ENCODE results near the gene FAM3A.
"Not testable (repeated sequence)": the region's sequence is repeated elsewhere in the genome, so short reads cannot be mapped to it uniquely, and the experiment has no call there.

The FAM3A gene, protein sequence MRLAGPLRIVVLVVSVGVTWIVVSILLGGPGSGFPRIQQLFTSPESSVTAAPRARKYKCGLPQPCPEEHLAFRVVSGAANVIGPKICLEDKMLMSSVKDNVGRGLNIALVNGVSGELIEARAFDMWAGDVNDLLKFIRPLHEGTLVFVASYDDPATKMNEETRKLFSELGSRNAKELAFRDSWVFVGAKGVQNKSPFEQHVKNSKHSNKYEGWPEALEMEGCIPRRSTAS

DNA sequence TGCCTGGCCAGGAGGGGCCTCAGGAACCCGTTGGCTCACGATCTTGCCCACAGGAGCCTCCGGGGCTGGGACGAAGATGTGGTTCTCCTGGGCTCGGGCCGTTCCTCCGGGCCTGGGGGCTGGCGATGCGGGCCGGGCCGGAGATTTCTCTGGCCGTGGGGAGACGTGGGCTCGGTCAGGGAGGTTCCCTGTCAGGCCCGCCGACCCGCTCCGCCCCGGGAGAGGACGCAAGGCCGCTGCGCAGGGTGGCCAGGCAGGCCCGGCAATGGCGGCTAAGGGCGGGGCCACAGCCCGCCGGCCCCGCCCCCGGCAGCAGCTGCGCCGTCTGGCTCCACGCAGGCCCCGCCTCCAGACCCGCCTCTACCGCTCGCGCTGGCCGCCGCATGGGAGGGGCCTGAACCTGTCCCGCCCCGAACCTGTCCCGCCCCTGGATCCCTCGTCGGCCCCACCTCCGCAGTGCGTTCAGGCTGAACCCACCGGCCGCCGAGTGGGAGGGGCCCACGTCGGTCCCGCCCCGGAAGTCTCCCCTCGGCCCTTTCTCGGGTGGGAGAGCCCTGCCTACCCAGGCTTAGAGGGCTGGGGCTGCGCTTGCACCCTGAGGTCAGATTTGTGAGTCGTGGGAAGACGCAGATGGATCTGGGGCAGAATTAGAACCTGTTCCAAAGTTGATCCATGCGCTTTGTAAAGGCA, at the start of gene FAM3A:
Gene FAM3A (minus strand): TSS at position 267 of the 690 bp plus-strand sequence. CDS start 460 bp downstream, outside the sequence.
- peak; percentile 89 for DNase-seq (ENCODE audit: low read depth in 2 of 2)

DNA sequence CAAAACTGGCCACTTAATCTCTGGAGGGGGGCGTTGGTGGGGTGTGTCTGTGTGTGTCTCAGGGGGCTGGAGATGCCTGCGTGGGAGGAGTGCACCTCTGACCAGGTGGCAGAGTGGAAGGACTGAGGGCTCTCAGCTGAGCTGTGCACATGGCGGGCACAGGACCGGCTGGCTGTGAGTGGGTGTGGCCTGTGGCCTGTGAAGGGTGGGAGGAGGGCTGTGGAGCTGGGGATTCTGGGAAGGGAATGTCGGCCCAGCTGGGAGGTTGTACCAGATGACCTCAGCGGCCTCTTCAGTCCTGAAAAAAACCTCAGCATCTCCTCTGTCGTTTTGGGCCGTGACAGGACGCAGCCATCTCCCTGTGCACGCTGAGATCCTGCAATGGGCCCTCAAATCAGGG, 46.3 kb upstream of the FAM3A start:
- DNase-seq (ENCODE audit: low read depth in 2 of 2) = not testable (repeated sequence)

DNA sequence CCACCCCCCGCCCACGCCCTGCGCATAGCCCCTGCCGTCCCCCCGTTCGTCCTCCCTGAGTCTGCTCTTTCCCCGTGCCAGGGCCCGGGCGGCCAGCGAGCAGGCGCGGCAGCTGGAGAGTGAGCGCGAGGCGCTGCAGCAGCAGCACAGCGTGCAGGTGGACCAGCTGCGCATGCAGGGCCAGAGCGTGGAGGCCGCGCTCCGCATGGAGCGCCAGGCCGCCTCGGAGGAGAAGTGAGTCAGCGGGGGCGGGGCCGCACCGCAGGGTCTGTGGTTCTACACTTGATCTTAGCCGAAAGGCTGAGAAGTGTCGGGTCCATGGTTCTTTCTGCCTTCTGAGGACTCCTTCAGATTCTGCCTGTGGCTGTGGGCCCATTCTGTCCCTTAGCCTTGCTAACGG, 44.3 kb upstream of the FAM3A start:
- not testable (repeated sequence) for DNase-seq (ENCODE audit: low read depth in 2 of 2)

DNA sequence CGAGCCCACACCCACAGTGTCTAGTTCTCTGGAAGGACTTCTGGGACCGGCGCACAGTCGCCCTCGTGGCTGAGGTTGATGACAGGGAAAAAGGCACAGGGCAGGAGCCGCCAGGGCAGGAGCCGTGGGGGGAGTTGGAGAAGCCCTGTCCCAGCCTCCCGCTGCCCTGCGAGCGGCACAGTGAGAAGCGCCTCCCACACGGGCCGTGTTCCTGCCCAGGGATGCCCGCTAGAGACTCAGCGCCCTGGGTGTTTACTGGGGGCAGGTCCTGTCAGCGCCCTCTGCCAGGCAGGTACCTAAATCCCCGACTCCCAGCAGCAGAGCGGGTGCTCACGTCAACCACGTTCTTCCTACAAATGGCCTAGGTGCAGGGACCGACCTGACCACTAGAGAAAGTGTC, 42.9 kb upstream of the FAM3A start:
- not testable (repeated sequence) for DNase-seq (ENCODE audit: low read depth in 2 of 2)

DNA sequence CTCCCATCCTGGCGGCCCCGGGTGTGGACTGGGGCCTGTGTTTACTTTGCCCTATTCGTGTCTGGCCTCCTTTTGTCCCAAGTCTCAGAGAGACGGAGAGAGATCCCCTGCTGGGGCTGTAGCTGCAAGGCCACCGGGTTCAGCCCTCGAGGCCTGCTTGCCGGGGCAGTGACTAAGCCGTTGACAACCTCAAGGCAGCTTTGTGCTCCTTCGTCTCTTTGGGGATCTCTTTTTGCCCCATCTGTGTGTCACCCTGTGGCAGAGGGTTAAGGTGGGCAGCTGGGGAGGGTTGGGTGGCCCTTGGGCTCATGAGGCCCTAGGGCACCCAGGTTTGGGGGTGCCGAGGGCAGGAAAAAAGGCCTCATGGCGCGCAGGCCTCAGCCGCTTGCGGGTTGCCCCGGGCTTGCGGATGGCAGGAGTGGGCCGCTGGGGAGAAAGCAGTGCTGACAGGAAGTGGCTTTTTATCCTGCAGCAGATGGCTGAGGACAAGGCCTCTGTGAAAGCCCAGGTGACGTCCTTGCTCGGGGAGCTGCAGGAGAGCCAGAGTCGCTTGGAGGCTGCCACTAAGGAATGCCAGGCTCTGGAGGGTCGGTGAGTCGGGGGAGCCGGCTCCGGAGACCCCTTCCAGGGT, 42.1 kb upstream of the FAM3A start:
- DNase-seq (ENCODE audit: low read depth in 2 of 2) = not testable (repeated sequence)

DNA sequence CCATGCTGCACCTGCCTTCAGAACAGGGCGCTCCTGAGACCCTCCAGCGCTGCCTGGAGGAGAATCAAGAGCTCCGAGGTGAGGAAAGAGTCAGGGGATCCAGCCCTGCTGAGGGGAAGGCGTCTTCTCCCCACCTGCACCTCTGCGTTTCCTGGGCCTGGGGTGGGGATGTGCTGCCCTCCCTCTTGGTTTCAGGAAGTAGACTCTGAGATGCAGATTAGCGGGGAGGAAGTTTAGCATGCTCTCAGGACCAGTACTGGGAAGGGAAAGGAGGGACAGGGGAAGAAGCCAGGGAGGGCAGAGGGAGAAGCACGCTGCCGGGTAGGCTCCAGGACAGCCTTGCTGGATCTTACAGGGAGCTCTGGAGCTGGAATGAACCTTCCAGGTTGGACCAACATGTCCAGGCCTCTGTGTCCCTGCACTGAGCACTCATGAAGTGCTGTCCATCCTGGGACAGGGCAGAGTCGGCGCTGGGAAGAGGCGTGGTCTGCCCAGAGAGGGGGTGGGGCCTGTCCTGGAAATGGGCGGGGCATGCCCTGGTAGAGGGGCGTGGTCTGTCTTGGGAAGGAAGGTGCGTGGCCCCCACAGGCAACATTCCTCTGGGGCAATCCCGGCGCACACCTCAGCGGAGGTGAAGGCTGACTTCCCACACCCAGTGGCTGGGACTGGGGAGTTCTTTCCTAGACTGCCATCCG, 36.2 kb upstream of the FAM3A start:
- DNase-seq (ENCODE audit: low read depth in 2 of 2) = not testable (repeated sequence)

DNA sequence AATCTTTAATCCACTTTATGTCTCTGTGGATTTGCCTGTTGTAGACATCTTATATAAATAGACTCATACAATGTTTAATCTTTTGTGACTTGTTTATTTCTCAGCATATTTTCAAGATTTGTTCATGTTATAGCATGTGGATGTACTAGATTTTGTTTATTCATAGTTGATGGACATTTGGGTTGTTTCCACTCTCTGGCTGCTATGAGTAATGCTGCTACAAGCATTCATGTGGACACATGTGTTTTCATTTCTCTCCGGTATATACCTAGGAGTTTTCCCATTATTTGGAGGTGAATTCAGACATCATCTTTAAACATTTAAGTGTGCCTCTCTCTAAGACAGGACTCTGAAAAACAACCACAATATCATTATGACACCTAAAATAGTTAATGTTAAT, 33.7 kb upstream of the FAM3A start:
- no peak for DNase-seq (ENCODE audit: low read depth in 2 of 2)

DNA sequence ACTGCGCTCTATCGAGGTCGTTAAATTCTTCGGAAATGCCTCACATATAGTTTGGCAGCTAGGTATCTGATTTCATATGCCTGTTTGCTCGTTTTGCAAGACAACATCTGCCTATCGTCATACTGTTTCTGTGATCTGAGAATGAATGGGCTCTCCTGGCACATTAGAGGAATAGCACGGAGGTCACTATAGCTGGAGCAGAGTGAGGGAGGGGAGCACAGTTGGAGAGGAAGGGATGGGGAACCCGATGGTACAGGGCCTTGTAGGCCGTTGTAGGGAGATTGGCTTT, 31.9 kb upstream of the FAM3A start:
- DNase-seq (ENCODE audit: low read depth in 2 of 2) = no peak

DNA sequence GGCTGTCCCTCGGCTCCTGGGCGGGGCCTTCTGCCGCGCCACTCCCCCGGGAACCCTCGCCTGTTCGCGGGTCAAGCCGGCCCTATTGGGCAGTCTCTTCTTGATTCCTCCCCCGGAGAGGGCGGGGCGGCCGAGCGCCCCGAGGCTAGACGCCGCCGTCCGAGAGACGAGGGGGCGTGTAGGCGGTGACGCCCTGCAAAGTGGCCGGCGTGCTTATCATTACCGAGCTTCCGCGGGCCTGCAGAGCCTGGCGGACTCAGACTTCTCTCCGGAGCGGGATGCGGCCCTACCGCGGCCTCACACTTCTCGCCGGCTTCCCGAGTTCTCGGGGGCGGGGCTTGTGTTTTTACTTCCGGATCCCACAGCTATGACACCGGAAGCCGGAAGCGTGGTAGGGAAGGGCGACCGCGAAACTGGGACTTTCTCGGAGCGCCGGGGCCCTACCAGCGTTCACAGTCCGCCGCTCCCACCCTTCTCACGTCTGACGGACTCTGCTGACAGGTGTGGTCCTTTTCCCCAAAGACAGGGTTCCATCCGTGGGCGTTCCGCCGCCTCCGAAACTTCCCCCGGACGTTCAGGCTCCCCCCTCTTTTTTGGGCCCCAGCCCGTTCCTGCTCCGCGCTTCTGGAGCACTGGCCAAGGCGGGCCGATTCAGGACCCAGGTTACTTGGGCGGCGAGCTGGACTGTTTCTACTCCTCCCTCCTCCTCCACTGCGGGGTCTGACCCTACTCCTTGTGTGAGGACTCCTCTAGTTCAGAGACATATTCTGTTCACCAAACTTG, 31.4 kb upstream of the FAM3A start, which contains the start of gene IKBKG:
Gene IKBKG (plus strand): TSS at position 376 of the 783 bp plus-strand sequence. CDS start 4,383 bp downstream, outside the sequence.
- peak; percentile 77 to 86 for DNase-seq (ENCODE audit: low read depth in 2 of 2)

DNA sequence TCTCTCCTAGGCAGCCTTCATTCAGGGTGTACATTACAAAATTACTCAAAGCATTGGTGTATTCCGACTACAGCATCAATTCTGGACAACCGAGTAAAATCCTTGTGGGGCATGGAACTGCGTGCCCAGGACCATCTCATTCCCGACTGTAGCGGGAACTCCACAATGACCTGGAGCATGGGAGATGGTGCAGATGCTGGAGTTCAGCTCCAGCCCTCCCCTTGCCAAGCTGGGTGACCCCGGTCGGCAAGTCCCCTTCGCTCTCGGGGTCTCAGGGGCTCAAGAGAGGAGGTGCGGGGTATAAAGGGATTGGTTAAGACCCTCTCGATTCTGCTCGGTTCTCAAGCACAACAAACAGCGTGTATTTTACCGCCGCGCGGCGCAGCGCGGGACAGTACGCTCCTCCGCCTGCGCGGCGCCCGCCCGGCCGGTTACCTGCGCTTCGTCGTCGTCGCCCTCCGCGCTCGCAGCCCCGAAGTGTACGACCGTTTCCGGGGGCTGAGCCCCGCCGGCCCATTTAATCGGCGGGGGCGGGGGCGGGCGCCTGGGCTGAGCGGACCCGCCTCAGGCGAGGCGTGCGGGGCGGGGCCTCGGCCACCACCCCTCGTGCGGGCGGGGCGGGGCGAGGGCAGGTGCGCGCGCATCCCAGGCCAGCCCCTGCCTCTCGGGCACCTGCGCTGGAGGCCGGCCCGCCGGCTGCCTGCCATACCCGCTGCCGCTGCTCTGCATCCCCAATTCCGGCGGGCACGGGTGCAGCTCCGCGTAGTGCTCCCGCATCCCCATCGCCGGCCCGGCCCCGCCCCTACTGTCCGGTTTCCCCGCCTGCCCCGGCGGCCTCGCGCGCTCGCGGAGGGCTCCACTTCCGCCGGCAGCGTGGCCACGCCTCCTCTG, 30.6 kb upstream of the FAM3A start, which contains the start of gene G6PD:
Gene G6PD (minus strand): TSS at position 493 of the 891 bp plus-strand sequence. CDS start 691 bp downstream, outside the sequence.
- peak; percentile 67 to 74 for DNase-seq (ENCODE audit: low read depth in 2 of 2)

DNA sequence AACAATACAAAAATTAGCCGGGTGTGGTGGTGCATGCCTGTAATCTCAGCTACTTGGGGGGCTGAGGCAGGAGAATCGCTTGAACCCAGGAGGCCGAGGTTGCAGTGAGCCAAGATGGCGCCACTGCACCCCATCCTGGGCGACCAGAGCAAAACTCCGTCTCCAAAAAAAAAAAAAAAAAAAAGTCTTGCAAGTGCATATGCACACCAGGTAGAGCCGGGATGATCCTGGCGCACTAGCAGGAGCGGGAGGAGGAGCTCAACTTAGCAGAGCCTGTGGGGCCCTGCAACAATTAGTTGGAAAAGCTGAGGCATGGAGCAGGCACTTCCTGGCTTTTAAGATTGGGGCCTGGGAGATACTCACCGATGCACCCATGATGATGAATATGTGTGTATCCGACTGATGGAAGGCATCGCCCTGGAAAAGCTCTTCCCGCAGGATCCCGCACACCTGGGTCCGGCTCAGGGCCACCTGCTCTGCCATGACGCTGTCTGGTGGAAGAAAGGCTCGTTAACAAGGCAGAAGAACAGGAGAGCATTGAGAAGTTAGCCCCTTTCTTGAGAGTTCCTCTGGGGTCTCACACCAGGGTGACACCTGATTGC, 29.7 kb upstream of the FAM3A start:
- DNase-seq (ENCODE audit: low read depth in 2 of 2) = no peak

DNA sequence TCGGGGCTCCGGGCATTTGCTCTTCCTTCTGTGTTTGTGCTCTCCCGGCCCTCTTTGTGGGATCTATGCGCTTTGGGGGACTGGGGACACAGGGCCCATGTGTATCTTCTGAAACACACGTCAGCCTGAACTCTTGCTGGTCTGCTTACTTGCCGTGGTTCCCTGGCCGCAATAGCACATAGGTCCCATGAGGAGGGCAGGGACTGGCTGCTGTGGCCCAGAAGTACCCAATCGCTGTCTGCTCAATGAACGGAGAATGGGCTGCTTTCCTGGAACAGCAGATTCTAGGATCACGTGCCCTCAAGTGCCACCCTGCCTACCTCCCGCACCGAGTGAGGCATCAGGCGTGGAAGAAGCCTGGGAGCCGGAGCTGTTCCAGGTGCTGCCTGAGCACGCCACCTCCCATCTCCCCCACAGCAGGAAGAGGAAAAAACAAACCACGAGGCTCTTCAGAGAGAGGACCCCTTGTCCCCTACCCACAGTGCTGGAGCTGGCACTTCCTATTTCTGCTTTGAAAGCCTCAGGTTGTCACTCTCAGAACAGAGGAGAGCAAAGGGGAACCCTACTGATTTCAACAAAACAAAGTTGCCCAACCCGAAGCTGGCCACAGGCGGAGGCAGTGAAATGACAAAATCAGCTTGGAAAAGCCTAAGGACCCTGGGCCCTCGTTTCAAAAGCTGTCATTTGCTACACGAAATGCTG, 26.8 kb upstream of the FAM3A start:
- DNase-seq (ENCODE audit: low read depth in 2 of 2) = no peak

DNA sequence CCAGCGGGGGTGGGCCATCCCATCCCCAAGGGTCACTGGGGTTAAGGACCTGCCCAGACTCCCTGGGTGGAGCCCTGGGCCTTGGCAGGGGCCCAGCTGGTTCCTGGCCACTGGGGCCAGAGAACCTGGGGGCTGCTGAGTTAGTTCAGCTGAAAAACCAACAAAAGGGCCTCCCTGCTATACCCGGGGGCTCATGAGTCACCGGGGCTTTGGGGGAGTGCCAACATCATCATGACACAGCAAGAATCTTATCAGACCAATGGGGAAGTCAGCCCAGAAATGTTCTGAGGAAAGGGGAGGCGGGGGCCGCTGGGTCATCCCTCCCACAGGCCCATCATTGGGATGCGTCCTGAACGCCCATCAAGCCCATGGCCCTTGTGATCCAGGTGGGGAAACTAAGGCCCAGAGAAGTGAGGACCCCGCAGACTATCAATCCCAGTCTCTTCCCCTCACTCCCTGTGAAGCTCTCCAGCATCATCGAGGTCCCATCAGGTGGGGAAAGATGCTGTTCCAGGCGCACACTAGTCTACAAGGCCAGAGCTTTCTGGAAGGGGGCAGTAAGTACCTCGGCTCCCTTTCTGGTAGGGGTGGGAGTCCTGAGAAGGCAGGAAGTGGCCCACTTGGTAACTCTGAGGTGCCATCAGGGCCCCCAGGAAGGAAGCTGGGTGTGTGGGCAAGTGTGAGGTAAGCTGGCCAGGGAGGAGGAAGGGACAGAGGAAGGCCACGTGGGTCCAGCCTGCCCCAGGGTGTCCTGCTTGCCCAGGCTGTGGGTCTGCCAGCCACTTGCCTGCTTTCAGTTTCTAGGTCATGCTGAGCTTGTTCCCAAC, 26.1 kb upstream of the FAM3A start:
- peak in 1 of 2 donors; percentile 28 for DNase-seq (ENCODE audit: low read depth in 2 of 2)

DNA sequence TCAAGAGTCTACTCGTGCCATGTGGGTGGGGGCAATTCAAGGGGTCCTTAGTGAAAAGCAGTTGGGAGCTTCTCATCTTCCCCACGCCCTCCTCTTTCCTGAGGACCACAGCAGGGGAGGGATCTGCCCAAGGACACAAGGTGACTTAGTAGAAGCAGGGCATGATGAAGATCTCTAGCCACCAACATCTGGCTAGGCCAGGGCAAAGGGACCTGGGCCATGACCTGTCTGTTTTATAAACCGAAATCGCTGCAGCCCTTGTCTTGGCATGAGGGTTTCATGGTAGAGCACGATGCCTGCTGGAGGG, 25.5 kb upstream of the FAM3A start:
- no peak for DNase-seq (ENCODE audit: low read depth in 2 of 2)

DNA sequence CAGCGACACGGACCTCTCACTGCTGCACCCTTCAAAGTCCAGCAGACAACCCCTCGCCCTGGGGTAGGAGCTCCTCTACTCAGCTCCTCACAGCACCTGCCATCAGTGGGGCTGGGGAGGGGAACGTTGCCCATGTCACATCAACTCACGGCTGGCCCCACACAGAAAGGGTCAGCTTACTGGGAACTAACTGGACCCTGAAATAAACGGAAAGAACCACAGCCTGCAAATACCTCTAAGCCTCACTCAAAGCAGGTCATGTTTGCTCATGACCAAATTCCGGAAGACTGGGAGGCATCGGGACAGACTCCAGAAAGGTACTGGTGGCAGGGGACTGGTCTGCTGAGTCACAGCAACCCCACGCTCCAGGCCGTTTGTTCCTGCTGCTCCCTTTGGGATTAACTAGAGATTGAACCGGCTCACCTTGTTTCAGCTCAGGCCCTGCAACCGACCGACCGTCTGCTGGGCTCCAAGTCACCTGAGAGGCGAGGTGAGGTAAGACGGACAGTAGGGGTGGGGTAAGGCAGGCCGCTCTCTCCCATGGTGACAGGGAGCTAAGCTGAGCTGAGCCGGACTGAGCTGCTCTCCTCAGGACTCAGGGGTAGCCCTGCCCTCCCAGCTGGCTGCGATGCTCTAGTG, 25.0 kb upstream of the FAM3A start:
- no peak for DNase-seq (ENCODE audit: low read depth in 2 of 2)

DNA sequence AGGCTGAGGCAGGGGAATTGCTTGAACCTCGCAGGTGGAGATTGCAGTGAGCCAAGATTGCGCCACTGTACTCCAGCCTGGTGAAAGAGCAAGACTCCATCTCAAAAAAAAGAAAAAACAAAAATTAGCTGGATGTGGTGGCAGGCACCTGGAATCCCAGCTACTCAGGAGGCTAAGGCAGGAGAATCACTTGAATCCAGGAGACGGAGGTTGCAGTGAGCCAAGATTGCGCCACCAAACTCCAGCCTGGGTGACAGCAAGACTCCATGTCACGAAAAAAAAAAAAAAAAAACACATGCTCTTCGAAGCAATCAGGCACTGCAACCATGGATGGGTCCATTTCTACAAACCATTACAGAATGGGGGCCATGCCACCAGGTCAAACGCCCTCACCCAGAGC, 24.3 kb upstream of the FAM3A start:
- not testable (repeated sequence) for DNase-seq (ENCODE audit: low read depth in 2 of 2)

DNA sequence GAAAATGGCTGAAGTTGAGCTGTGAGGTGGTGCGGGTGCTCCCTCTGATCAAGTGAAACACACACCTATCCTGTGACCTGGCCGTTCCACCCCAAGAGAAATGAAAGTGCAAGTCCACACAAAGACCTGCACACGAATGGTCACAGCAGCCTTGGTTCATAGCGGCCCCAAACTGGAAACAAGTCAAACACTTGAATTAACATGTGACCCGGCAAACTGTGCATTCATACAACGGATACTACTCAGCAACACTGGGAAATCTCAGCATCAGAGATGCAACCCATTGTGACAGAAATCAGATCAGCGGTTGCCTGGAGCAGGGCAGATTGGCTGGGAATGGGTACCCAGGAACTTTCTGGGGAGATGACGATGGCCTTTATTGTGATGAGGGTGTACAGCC, 23.0 kb upstream of the FAM3A start:
- no peak for DNase-seq (ENCODE audit: low read depth in 2 of 2)

DNA sequence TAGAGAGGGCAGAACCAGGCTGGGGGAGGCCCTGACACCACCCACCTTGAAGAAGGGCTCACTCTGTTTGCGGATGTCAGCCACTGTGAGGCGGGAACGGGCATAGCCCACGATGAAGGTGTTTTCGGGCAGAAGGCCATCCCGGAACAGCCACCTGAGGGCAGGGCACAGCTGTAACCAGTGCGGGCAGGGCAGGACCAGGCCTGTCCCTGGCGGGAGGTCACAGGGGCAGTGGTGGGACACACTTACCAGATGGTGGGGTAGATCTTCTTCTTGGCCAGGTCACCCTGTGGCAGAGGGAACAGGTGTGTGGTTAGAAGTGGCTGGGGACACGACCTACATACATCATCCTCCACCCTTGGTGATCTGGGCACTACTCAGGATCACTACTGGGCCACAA, 19.9 kb upstream of the FAM3A start:
- no peak for DNase-seq (ENCODE audit: low read depth in 2 of 2)
